KMS-11 (cell line): ENCODE results near the gene SAAL1.

ENCODE experiments used
- H2AFZ ChIP-seq: fragments of 200-600 bp; sonication (generic); 2 replicates; pipeline ENCODE4 v1.6.1; 2016; ENCODE audit warnings: antibody characterized with exemption, mixed run types, low read depth
- H3K27ac ChIP-seq: fragments of 200-600 bp; sonication (generic); 2 replicates; pipeline ENCODE4 v1.6.1; 2016; ENCODE audit warnings: mild to moderate bottlenecking, mixed run types
- H3K27me3 ChIP-seq: fragments of 200-600 bp; sonication (generic); 2 replicates; pipeline ENCODE4 v1.6.1; 2017; ENCODE audit warnings: mild to moderate bottlenecking, low read depth, mixed run types, moderate library complexity; ENCODE audit not compliant: insufficient read depth
- H3K36me3 ChIP-seq: fragments of 200-600 bp; sonication (generic); 2 replicates; pipeline ENCODE4 v1.6.1; 2017; ENCODE audit warnings: mild to moderate bottlenecking, mixed run types; ENCODE audit not compliant: insufficient read depth
- H3K4me1 ChIP-seq: fragments of 200-600 bp; sonication (generic); 2 replicates; pipeline ENCODE4 v1.6.1; 2016; ENCODE audit warnings: mild to moderate bottlenecking, low read depth, mixed run types; ENCODE audit not compliant: poor library complexity, severe bottlenecking
- H3K4me2 ChIP-seq: fragments of 200-600 bp; sonication (generic); 2 replicates; pipeline ENCODE4 v1.7.0; 2016; ENCODE audit warnings: mild to moderate bottlenecking, mixed run types
- H3K4me3 ChIP-seq: fragments of 200-600 bp; sonication (generic); IDR thresholded peaks from 2 replicates; pipeline ENCODE4 v1.6.1; 2017; ENCODE audit warnings: low read depth, low read length, mixed read lengths; ENCODE audit not compliant: insufficient read depth
- H3K79me2 ChIP-seq: fragments of 200-600 bp; sonication (generic); 2 replicates; pipeline ENCODE4 v1.6.1; 2016; ENCODE audit warnings: low read depth, mixed run types; ENCODE audit not compliant: insufficient read depth
- H3K9ac ChIP-seq: fragments of 200-600 bp; sonication (generic); 2 replicates; pipeline ENCODE4 v1.6.1; 2016; ENCODE audit warnings: mild to moderate bottlenecking, mixed run types
- H4K20me1 ChIP-seq: fragments of 200-600 bp; sonication (generic); 2 replicates; pipeline ENCODE4 v1.6.1; 2016; ENCODE audit warnings: mild to moderate bottlenecking, mixed run types; ENCODE audit not compliant: insufficient read depth
- TF ChIP-seq, protein P1 (sequence below): fragments of 200-600 bp; sonication (generic); conservative IDR thresholded peaks from 2 replicates; pipeline ENCODE4 v1.6.1; 2017; ENCODE audit warnings: low read depth, mild to moderate bottlenecking, antibody characterized with exemption, low read length, moderate library complexity, mixed read lengths

The SAAL1 gene

DNA sequence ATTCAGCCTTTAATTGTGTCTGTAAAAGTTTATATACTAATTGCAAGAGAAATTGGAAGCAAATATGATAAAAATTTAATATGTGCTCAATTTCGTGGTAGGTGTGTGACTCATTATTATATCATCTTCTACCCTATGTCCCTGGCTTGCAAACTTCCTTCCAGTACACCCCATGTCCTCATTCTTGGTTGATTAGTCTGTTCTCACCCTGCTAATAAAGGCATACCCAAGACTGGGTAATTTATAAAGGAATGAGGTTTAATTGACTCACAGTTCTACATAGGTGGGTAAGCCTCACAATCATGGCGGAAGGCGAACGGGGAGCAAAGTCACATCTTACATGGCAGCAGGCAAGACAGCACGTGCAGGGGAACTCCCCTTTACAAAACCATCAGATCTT is 38.4 kb upstream of the SAAL1 start:
- Histone ChIP-seq H3K9ac (no peak overlapping the region), H2AFZ (no peak overlapping the region)

DNA sequence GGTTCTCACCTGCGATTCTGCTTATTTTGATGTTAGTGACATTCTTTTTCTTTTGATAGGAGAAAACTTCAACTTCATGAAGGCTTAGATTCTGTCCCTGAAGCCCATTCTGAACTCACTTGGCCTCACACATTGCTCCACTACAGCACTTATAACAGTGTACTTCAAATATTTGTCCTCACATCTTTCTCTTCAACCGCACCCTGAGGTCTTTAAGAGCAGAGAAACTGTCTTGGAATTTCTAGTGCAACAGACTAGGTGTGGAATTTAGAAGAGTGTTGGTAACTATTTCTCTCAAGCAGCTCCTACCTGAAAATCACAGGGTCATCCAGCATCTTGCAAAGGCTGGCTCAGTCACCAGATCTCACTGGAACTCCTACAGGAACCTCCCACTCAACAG is 34.3 kb upstream of the SAAL1 start:
- Histone ChIP-seq H3K4me2 (no peak overlapping the region), H4K20me1 (no peaks in the 10 kb centered on the region), H3K27ac (no peak overlapping the region), H3K27me3 (no peaks in the 10 kb centered on the region), H3K9ac (no peak overlapping the region), H3K36me3 (no peaks in the 10 kb centered on the region), H3K4me3 (no peak overlapping the region), H3K4me1 (no peaks in the 10 kb centered on the region), H2AFZ (no peak overlapping the region), H3K79me2 (no peaks in the 10 kb centered on the region)
- TF ChIP-seq, protein P1, sequence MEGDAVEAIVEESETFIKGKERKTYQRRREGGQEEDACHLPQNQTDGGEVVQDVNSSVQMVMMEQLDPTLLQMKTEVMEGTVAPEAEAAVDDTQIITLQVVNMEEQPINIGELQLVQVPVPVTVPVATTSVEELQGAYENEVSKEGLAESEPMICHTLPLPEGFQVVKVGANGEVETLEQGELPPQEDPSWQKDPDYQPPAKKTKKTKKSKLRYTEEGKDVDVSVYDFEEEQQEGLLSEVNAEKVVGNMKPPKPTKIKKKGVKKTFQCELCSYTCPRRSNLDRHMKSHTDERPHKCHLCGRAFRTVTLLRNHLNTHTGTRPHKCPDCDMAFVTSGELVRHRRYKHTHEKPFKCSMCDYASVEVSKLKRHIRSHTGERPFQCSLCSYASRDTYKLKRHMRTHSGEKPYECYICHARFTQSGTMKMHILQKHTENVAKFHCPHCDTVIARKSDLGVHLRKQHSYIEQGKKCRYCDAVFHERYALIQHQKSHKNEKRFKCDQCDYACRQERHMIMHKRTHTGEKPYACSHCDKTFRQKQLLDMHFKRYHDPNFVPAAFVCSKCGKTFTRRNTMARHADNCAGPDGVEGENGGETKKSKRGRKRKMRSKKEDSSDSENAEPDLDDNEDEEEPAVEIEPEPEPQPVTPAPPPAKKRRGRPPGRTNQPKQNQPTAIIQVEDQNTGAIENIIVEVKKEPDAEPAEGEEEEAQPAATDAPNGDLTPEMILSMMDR, result no peak

More for the DNA sequence above, 38.4 kb upstream of the SAAL1 start:
- H3K27me3 ChIP-seq, result no peaks in the 10 kb centered on the region
- H3K4me3 ChIP-seq, result no peak overlapping the region
- H3K4me2 ChIP-seq, result no peak overlapping the region
- no peaks in the 10 kb centered on the region for H3K4me1 ChIP-seq
- H3K36me3 ChIP-seq, result no peaks in the 10 kb centered on the region
- no peaks in the 10 kb centered on the region for H3K79me2 ChIP-seq
- H3K27ac ChIP-seq, result no peak overlapping the region
- TF ChIP-seq, protein P1, result no peak
- H4K20me1 ChIP-seq, result no peaks in the 10 kb centered on the region

DNA sequence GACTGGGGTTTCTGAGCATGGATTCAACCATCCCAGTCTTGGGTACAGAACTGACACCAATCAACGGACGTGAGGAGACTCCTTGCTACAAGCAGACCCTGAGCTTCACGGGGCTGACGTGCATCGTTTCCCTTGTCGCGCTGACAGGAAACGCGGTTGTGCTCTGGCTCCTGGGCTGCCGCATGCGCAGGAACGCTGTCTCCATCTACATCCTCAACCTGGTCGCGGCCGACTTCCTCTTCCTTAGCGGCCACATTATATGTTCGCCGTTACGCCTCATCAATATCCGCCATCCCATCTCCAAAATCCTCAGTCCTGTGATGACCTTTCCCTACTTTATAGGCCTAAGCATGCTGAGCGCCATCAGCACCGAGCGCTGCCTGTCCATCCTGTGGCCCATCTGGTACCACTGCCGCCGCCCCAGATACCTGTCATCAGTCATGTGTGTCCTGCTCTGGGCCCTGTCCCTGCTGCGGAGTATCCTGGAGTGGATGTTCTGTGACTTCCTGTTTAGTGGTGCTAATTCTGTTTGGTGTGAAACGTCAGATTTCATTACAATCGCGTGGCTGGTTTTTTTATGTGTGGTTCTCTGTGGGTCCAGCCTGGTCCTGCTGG is 31.4 kb upstream of the SAAL1 start:
- H3K27me3 ChIP-seq, result no peaks in the 10 kb centered on the region
- H3K4me1 ChIP-seq, result no peaks in the 10 kb centered on the region
- H3K9ac ChIP-seq, result no peak overlapping the region
- H3K79me2 ChIP-seq, result no peaks in the 10 kb centered on the region
- no peak overlapping the region for H3K27ac ChIP-seq
- TF ChIP-seq, protein P1, result no peak
- H2AFZ ChIP-seq, result no peak overlapping the region
- H3K4me2 ChIP-seq, result no peak overlapping the region
- H3K4me3 ChIP-seq, result no peak overlapping the region
- no peaks in the 10 kb centered on the region for H4K20me1 ChIP-seq
- H3K36me3 ChIP-seq, result no peaks in the 10 kb centered on the region

DNA sequence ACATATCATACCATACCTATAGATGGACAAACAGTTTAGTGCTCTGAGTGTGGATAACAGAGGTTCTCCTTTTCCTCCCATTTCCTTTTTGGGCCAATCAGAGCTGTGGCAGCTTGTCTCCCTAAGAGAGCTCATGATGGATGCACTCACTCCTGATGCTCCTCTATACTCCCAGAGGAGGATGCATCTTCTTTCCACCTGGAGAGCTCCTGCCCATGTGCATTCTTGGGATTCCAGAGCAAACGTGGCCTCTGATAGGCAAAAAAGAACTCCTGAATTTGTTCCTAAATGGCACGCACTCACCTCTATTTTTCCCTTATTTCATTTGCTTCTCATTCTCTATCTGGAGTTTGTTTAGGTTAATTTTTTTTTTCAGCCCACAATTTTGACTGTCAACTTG is 29.4 kb upstream of the SAAL1 start:
- Histone ChIP-seq H3K36me3 (no peaks in the 10 kb centered on the region), H3K79me2 (no peaks in the 10 kb centered on the region), H3K9ac (no peak overlapping the region), H3K27me3 (no peaks in the 10 kb centered on the region), H3K27ac (no peak overlapping the region), H3K4me1 (no peaks in the 10 kb centered on the region), H3K4me2 (no peak overlapping the region), H2AFZ (no peak overlapping the region), H3K4me3 (no peak overlapping the region), H4K20me1 (no peaks in the 10 kb centered on the region)
- TF ChIP-seq, protein P1, result no peak
